Activated T-helper 9 cell treated with anti-CD3 and anti-CD28 coated beads, Interleukin-2, amount 50 U/mL, for 16 hours (primary cell): ENCODE results near the gene EPHB2.

Experiments used
- DNase-seq: peaks from one replicate; pipeline ENCODE4 v3.0.0-alpha.2; 2020; ENCODE audit warnings: low read depth

The EPHB2 gene

DNA sequence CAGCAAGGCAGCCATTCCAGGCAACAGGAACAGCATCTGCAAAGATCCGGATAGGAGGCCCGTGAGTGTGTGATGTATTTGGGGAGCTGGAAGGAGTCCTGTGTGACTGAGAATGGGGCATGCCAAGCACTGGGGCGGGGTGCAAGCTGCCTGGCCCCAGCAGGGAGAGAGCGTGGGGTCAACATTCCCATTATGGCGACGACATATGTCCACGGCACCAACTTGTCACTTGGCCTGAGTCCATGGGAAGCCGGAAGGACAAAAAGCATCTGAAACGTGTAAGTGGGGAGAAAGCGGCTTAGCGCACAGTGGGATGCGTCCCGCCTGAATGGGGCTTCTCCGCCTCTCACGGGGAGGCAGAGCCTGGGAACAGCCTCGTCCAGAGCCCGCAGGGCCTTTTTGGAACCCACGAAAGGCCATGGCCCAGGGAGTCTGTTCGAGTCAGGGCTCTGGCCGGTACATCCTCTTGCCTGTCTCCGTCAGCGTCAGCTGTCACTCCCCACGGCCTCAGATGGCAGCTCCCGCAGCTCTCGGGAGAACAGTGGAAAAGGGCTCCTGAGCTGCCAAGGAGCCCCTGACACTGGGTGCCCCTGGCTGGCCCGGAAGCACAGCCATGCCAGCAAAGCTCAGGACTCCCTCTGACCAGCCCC is 12.4 kb downstream of the EPHB2 start:
- no peak for DNase-seq

DNA sequence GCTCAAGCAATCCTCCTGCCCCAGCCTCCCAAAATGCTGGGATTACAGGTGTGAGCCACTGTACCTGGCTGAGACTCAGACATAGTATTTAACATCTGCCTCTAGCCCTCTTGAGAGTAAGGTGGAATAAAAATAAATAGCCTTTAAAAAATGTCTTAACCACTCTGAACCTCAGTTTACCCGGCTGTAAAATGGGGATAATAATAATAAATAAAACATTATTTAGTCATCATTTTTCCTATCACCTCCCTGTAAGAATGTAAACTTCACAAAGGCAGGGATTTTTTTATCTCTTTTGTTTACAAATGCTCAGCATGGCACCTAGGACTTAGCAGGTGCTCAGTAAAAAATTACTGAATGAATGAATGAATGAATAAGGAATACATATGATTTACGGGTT is 17.2 kb downstream of the EPHB2 start:
- DNase-seq: no peak

DNA sequence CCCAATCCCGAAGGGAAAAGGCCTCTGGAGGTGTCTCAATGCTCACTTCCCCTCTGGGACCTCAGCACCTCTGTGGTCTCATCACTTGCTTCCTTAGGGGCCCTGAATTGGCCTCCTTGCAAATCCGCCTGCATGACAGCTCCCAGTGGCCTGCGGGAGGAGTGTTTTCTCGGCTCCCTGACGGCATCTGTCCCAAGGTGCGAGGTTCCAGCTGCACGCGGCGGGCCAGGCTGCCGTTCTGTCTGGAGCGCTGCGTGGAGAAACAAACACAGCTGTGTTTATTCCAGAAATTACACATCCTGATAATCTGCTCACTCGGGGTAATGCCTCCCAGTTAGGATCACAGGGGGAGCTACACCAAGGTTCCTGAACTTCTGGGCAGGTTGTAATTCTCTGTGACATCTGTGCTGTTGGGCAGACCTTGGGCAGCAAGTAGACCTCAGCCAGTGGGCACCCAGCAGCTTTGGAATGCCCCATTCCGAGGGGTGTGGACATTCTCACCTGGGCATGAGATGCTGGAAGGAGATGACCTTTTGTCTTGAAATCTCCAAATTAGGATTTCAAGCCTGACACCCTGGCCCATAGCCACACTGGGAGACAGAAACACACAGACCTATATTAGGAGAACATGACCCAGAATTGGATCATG is 18.2 kb downstream of the EPHB2 start:
- no peak for DNase-seq

DNA sequence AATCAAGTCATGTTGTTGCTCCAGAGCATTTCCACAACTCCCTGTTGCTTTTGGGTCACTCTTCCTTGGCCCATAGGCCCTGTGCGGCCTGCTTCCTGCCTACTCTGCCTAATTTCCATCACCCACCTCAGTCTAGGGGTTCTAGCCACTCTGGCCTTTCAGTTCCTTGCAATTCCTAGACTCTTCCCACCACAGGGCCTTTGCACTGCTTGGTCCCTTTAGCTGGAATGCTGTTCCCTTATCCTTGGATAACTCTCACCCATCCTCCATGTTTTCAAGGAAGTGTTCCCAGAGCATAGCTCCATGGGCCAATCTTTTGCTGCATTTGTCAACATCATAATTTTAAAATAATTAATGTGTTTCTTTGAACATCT is 18.7 kb downstream of the EPHB2 start:
- no peak for DNase-seq

DNA sequence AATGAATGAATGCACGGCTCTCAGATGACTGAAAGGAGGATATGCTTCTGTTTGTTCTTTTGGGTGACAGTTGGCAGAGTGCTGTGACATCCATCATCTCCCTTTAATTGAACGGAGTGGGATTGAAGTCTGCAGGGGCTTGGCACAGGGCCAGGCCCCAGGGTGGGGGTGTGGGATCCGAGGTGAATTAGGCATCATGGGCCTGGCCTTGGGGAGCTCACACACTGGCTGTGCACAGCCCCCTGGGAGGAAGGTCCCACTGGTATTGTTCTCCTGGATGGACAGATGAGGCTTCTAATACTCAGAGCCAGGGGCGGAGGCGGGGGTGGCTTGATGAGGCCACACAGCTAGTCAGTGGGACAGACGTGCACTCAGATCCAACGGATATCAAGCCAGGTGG is 19.3 kb downstream of the EPHB2 start:
- no peak for DNase-seq

DNA sequence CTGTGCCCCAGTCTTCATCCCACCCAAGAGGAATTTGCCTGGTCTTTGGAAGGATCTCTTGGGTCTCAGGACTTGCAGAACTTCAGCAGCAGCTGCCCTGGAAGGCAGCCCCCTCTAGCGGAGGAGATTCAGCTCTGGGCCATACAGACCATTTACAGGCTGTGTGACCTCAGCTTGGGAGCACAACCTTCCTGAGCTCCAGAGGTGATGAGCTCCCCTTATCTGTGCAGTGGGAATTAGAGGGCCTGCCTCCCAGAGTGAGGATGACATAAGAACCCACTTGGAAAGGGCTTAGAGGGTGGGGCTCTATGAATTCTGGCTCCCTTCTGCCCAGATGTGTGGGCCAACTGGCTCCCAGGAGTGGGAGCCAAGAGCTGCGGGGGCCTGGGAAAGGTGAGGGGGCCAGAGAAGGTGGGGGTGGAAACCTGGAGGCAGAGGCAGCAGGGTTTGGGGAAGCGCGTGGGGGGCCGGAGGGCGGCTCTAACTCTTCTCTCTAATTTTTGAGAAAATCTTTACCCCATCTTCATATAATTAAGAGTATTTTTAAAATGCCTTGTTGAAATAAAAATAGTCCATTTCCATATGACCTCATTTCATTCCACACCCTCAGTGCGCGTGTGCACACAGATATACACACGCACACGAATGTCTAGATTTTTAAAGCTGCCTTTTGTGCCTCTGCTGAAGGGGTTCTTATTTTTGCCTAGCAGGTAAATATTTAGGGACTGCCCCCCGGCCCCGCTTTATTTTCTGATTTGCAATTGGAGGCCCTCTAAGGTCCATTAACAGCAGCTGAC is 21.5 kb downstream of the EPHB2 start:
- DNase-seq: no peak

DNA sequence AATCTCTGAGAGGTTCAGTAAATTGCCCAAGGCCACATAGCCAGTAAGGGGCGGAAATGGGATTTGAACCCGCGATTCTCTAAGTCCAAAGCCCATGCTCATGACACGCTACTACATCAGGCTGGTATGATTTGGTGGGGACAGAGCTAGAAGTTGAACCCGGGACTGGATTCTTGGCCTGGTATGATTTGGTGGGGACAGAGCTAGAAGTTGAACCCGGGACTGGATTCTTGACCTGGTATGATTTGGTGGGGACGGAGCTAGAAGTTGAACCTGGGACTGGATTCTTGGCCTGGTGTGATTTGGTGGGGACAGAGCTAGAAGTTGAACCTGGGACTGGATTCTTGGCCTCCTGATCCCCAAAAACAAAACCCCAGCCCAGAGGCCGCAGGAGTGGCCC is 23.0 kb downstream of the EPHB2 start:
- DNase-seq: no peak

DNA sequence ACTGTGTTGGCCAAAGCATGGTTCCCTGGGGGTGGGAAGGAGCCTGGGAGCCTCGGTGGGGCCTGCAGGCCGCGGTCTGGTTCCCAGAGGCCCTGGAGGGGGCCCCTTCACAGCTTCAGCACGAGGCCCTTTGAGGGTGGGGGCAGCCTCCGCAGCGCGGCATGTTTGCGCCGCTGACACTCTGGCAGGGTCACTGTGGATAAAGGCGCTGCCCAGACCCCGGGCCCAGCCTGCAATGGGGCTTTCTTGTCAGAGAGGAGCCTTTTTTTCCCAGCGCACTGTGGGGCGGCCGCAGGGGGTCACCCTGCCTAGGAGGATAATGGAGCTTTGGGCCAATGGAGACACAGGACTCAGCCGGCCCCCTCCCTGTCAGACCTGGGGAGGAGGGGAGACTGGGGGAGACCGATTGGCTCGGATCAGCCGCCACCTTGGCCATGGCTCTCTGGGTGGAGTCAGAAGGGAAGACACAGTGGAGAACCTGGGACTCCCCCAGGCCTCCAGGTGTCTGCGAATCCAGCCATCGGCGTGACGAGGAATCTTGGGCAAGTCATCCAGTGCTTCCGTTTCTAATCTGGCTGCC is 26.0 kb downstream of the EPHB2 start:
- DNase-seq: no peak

DNA sequence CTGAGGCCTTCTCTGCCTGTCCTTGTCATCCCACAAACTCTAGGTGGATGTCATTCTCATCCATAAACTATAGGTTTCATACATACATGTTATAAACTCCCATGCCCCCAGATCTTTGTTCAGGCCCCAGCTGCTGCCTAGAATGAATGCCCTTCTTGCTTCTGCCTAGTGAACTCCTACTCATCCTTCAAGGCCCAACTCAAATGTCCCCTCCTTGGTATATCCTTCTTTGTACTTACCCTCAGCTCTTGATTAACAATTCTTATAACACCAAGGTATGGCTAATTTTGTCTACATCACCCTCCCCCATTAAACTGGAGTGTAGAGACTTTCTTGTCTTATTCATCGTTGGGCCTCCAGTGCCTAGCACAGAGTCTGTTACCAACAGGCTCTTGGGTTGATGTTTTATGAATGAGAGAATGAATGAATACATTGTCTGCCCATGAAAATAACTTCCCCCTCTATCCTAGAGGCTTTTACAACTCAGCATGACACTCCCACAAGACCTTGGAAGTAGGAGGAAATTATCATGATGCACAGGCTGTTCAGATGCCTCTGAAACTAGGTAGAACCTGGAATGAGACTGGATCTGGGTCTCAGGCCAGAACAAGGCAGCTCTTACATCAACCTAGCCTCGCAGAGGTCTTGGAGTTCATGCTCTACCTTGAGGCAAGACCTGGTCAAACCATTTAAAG is 26.9 kb downstream of the EPHB2 start:
- no peak for DNase-seq

DNA sequence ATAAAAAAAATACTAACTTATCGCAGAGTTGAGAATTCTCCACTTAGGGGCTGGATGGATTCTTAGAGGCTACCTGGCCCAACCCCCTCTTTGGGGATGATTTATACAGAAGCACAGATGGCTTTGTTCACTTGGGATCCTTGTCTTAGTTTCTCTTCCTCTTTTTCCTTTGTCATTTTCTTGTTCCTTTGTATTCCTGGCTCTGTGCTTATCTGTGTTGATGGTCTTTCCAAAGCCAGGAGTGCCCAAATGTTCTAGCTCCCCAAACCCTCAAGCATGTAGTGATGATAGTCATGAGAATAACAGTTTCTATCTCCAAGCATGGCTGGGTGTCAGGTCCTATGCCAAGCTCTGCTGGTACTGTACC is 27.4 kb downstream of the EPHB2 start:
- DNase-seq: no peak

DNA sequence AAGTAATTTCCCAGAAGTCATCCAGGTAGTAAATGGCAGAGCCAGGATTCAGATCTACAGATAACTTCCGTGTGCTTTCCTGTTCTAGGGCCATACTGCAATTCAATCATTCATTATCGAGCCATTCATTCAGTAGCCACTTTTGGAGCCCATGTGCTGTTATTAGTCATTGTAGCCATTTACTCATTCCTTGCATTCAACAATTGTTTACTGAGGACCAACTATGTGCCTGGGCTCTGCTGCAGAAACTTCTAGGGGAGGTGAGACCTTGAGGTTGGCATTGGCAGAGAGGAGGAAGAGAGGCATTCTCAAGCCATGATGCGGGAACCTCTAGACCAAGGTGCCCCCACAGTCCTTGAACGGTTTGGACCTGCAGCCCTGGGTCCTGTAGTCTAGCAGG is 27.9 kb downstream of the EPHB2 start:
- DNase-seq: no peak

DNA sequence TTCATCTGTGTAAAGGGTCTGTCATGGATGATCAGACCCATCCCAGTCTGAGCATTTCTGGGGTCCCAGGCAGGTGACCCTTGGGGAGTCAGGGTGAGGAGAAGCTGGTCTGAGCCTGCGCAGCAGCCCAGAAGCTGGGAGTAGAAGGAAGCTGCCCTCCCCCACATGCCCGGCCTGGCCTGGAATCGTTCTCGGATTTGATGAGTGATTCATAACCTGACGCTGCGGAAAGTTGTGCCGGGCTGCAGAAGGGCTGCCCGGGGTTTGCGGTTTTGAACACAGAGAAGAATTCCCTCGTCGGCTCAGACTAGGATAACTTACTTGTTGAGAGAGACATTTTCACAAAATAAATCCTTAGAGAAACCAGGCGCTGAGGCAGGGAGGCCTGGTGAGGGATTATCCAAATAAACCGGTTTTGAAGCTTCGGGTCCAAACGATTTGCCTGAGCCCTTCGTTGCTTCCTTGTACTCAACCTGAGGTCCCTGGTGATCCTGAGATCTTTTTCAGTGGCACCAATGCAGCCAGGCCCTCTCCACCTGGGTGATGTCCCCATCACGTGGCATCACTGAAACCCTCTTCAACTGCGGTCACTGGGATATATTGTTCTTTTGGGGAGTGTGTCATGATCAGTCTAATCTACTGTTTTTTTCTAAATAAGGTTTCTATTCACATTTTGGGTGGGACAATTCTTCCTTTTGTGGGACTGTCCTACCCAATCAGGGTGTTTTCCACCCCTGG is 29.2 kb downstream of the EPHB2 start:
- DNase-seq: no peak

DNA sequence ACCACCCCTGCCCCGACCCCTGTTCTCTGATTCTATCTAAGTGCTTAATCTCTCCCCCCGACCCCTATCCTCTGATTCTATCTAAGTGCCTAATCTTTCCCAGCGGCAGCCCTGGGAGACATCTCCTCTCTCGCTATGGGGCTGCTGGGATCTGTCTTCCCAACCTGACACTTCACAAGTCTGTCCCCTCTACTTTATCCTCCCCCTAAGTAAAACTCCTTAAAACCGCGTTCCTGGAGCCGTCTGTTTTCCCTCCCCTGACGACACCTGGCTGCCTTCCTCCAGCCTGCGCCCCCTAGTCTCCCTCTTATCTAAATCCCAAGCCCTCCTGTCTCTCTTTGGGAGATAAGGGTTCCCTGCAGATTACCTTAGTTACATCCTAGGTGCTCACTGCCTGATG is 30.5 kb downstream of the EPHB2 start:
- DNase-seq: no peak

DNA sequence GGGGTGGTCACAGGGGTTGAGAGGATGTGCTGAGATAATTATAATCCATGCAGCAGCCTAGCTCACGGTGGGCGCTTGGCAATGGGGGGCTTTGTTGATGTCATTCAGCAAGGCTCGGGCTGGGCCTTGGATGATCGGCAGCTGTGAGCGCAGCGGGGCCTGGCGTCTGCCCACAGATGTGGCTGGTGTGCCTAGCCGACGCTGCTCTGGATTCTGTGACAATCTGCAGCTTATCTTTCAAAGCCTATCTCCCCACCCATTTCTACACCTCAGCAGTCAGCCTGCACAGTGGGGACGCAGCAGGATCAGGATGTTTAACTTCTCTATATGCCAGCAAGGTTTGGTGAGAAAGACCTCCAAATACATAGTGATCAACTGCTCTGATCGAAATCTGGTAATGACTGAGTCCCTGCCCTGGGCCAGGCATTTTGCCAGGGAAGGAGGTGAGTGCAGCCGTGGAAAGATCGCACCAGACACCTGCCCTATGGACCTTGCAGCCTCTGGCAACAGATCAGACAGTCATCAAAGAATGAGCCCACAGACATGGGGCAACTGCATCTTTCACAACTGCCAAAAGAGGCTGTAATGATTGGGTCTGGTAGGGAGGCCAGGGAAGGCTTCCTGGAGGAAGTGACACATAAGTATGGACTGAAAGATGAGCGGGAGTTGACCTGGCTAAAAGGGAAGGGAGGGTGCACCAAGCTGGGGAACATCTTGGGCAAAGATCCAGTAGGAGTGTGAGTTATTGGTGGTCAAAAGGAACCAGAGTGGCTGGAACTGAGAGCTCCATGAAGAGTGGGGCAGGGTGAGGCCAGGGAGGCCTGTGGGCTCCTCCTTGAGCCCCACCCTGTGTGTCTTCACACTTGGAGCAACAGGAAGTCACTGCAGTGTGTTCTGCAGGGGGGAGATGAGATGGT is 35.3 kb downstream of the EPHB2 start:
- DNase-seq: no peak

DNA sequence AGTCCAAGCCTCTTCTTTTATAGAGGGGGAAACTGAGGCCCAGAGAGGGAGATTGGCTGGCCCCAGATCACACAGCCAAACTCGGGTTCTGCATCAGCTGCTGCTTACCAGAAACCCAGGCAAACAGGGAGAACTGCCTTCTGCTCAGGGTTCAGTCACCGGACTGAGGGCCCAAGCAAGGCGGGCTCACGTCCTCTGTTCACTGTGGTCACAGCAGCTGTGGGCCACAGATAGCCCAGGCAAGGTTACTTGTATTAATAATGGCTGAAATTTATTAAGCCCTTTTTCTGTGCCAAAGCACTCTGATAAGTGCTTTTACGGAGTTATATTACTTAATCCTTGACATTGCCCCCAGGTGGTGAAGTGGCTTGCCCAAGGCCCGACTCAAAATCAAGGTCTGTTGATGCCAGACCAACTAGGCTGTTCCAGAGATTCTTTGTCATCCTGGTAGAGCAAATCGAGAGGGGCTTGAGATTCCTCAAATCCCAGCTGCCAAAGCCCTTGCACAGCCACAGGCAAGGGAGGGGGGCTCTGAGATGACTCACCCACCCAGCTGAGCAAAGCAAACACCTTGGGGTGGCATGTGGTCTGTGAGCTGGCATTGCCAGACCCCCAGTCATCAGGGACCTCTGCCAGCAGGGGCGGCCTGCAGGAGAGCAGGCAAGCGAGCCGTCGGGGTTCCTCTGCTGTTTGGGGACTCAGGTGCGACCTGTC is 36.5 kb downstream of the EPHB2 start:
- no peak for DNase-seq

DNA sequence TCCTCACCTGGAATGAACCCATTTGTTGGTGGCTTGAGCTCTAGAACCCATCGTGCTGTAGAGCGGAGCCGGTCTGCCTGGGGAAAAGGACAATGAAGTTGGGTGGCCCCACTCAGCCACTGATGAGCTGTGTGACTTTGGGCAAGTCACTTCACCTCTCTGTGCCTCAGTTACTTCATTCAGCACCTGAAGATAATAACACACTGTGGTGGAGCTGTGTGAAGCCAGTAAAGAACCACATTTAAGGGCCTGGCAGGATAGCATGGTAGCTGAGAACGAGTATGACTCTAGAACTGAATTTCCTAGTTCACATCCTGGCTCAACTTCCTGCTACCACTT is 37.1 kb downstream of the EPHB2 start:
- no peak for DNase-seq

DNA sequence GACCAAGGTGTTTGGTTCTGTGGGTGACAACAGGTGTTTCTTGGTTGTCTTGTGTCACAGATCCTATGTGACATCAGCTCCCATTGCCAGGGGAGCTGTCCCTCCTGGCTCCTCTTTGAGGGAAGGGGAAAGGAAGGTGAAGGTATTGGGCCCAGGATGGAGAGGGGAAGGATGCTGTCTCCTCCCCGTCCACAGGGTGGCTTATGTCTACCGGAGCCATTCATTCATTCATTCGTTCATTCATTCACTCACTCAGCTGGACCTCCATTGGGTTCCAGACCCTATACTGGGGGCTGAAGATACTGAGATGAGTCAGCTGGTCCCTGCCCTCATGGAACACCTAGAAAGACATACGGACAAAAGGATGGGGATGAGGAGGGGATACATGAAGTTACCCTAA is 38.9 kb downstream of the EPHB2 start:
- DNase-seq: no peak

DNA sequence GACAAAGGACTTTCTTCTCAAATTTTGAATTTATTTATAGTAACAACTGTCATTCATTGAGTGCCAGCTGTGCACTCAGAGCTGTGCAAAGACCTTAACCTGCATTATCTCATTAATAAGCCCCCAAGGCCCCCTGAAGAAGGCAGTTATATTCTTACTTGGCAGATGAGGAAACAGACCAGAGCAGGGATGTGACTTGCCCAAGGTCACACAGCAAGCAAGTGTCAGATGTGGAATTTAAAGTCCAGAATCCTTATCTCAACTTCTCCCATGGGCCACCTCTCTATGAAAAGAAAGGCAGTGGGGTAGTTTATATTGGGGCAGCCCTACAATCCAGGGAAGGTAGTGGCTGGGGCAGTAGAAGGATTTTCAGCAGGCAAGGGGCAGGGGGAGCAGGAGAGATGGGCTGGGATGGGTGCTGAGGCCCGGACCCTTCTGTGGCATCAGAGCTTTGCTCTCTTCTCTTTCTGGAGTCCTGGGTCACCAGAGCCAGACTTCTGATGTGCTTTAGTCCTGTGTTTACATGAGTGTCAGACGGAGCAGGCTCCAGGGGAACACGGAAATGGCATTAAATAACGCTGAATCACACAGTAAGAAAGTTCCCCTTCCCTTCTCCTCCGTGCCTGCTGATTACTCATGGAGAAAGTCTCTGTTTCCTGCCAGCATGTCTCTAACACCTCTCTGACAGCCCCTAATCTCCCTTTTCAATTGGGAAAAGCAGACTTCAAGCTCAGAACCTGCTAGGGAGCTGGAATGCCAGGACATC is 39.5 kb downstream of the EPHB2 start:
- DNase-seq: no peak

DNA sequence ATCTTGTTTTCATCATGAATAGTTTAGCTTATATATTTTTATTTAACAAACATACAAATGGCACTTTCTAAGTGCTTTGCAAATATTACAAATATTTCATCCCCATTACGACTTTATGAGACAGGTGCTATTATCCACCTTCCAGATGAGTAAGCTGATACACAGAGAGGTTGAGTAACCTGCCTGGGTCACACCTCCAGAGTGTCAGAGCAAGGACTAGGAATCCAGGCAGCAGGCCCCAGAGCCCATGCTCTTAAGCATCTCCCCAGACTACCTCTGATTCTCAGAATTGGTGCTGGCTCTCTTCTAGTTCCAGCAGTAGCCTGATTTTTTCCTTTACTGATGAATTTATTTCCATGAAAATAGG is 40.0 kb downstream of the EPHB2 start:
- DNase-seq: no peak

DNA sequence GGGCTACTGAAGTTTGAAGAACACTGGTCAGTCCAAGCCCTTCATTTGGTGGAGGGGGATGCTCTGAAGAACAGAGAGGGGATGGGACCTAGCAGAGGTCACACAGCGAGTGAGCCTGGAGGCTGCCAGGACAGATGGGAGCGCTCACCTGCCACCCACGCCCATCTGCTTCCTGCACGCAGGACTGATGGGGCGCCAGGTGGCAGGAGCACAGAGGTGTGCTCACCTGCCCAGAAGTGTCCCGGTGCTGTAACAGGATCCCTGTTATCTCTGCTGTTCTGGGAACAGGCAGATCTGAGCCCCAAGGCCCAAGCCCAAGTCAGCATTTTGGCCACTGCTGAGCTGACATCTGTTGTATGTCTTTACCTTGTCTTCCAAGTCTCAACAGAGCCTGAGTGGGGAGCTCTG is 40.5 kb downstream of the EPHB2 start:
- no peak for DNase-seq
